Duodenal mucosa (tissue), 2 donors: ENCODE results near the gene NAGA.

ENCODE experiments used
- H3K27ac ChIP-seq: one replicate; pipeline ENCODE4 v1.7.0; 2013; ENCODE audit warnings: low read depth, low read length
- H3K27me3 ChIP-seq, 2 donors: one replicate each; pipeline ENCODE4 v1.7.0; 2013; ENCODE audit warnings: low read length in 2 of 2, control low read depth in 1 of 2; ENCODE audit not compliant: insufficient read depth in 2 of 2, control insufficient read depth in 1 of 2
- H3K36me3 ChIP-seq, 2 donors: one replicate each; pipeline ENCODE4 v1.7.0; 2013; ENCODE audit warnings: low read length in 2 of 2, control low read depth in 1 of 2; ENCODE audit not compliant: insufficient read depth in 2 of 2, control insufficient read depth in 1 of 2
- H3K4me1 ChIP-seq, 2 donors: one replicate each; pipeline ENCODE4 v1.7.0; 2013; ENCODE audit warnings: low read length in 2 of 2, control low read depth in 1 of 2; ENCODE audit not compliant: insufficient read depth in 2 of 2, control insufficient read depth in 1 of 2
- H3K4me3 ChIP-seq, 2 donors: one replicate each; pipeline ENCODE4 v1.7.0; 2013; ENCODE audit warnings: low read length in 2 of 2, low read depth in 1 of 2
- H3K9ac ChIP-seq, 2 donors: one replicate each; pipeline ENCODE4 v1.7.0; 2013; ENCODE audit warnings: low read length in 2 of 2, low read depth in 1 of 2
- H3K9me3 ChIP-seq, 2 donors: one replicate each; pipeline ENCODE4 v1.7.0; 2013; ENCODE audit warnings: low read length in 2 of 2, control low read depth in 1 of 2; ENCODE audit not compliant: control insufficient read depth in 1 of 2

NAGA gene

GRCh38 chr22:42066937-42067336 lies 3.7 kb downstream of the NAGA start:
- no peak overlapping the region for H3K4me3 ChIP-seq
- peaks cover 24 to 25% of the 10 kb centered on the region in 2 donors for H3K4me1 ChIP-seq
- H3K36me3 ChIP-seq: peaks cover 18 to 42% of the 10 kb centered on the region in 2 donors
- no peak overlapping the region for H3K27ac ChIP-seq
- no peak overlapping the region for H3K9ac ChIP-seq
- H3K27me3 ChIP-seq: no peaks in the 10 kb centered on the region
- H3K9me3 ChIP-seq: no peaks in the 10 kb centered on the region

DNA sequence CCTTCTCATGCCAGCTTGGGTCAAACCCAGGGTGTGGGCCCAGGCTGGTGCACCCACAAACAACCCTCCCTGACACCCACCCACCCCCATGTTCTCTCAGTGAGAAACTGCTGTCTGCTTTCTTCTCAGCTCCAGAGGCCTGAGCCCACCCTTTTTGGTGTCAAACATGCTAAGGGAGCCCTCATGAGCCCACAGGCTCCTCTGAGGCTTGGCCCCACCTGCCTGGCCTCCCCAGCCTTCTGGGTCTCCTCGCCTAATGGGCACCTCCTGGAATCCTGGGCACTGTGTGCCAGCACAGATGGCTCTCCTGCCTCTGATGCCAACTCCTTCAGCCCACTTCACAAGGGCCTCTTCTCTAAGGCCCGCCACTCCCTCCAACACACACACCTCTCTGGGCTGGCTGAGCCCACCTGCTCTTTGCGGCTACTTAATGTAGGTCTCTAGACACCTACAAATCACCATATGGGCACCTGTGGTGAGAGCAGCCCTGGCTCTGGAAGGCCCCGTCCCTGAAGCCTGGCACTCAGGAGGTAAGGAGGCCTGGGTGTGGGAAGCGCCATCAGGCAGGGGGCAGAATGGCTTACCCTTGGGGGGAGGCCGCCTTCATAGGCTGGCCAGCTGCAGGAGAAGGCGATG lies 4.4 kb downstream of the NAGA start:
- Histone ChIP-seq H3K27me3 (no peaks in the 10 kb centered on the region), H3K4me3 (no peak overlapping the region), H3K9ac (no peak overlapping the region), H3K9me3 (no peaks in the 10 kb centered on the region), H3K4me1 (peaks cover 19 to 20% of the 10 kb centered on the region in 2 donors), H3K27ac (no peak overlapping the region), H3K36me3 (peaks cover 21 to 43% of the 10 kb centered on the region in 2 donors)

DNA sequence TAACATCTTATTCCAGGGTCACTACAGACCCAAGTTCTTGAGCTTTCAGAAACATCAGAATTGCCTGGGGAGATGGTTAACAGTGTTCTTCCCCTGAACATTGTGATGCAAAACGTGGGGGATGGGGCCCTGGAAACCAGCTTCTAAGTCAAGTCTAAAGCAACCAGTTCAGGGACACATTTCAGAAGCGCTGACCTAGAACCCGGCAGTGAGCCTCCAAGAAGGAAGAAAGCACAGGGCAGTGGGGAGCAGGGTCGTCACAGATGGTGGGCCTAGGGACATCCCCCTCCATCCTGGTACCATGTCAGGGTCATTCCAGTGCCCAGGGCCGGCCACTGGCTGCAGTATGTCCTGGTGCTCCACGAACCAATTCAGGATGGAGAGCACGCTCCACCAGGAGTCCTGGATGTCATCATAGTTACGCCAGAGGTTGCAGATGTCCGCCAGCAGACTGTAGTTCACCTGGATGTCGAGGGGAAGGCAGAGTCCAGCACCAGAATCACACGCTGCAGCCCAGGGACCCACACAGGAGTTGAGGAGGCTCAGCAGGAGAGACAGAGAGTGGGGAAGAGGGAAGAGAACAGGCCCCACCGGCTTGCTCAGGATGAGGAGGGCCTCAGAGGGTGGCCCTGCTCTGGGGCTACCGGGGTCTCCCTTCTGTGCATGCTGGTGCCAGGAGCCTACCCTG lies 5.0 kb downstream of the NAGA start:
- Histone ChIP-seq H3K9me3 (no peaks in the 10 kb centered on the region), H3K27ac (no peak overlapping the region), H3K27me3 (no peaks in the 10 kb centered on the region), H3K9ac (no peak overlapping the region), H3K4me1 (peaks cover 17% of the 10 kb centered on the region in 2 donors), H3K36me3 (peaks cover 28 to 50% of the 10 kb centered on the region in 2 donors), H3K4me3 (no peak overlapping the region)

DNA sequence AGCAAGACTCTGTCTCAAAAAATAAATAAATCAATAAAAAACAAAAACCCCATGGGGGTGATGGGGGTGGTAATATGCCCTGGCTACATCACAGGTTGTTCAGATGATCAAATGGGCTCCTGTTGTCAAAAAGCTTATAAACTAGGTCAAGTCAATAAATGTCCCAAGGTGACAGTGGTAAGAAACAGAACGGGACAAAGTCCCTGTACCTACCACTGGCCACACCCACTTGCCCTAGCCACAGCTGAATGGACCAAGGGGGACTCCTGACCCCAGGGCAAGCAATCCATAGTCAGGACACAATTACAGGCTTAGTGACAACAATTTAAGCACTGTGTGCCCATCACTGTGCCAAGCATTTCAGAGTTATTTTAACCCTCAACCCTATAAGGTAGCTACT lies 6.0 kb downstream of the NAGA start:
- Histone ChIP-seq H3K27ac (no peak overlapping the region), H3K36me3 (peaks cover 35 to 59% of the 10 kb centered on the region in 2 donors)

GRCh38 chr22:42062506-42063170 lies 8.0 kb downstream of the NAGA start:
- Histone ChIP-seq H3K9me3 (no peaks in the 10 kb centered on the region), H3K9ac (no peak overlapping the region), H3K27me3 (no peaks in the 10 kb centered on the region), H3K27ac (no peak overlapping the region), H3K4me3 (no peak overlapping the region), H3K36me3 (peaks cover 42 to 64% of the 10 kb centered on the region in 2 donors), H3K4me1 (peaks cover 8 to 9% of the 10 kb centered on the region in 2 donors)

More for the DNA sequence above, 6.0 kb downstream of the NAGA start:
- Histone ChIP-seq H3K4me1 (peaks cover 9 to 11% of the 10 kb centered on the region in 2 donors), H3K9ac (no peak overlapping the region), H3K4me3 (no peak overlapping the region), H3K9me3 (no peaks in the 10 kb centered on the region), H3K27me3 (no peaks in the 10 kb centered on the region)

DNA sequence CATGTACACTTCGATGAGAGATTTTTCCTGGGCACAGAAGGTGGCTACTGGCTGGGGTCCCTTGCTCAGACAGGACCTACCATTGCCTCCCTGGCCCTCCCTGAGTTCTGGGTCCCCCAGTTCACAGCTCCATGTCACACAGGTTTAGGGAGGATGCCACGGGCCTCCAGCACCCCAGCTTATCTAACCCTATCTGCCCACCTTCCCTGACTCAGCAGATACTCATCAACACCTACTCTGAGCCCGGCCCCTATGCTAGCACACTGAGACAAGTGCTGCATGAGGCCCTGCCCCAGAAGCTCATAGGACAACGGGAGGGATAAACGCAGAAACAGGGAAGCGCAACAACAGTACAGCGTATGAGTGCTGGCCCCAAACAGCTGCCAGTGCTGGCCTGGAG lies 9.6 kb downstream of the NAGA start:
- H3K36me3 ChIP-seq: peaks cover 29 to 49% of the 10 kb centered on the region in 2 donors
- peaks cover 4 to 8% of the 10 kb centered on the region in 2 donors for H3K9me3 ChIP-seq
- peaks cover 8 to 9% of the 10 kb centered on the region in 2 donors for H3K4me1 ChIP-seq
- no peaks in the 10 kb centered on the region for H3K27me3 ChIP-seq
- H3K9ac ChIP-seq: no peak overlapping the region
- no peak overlapping the region for H3K27ac ChIP-seq
- H3K4me3 ChIP-seq: no peak overlapping the region

DNA sequence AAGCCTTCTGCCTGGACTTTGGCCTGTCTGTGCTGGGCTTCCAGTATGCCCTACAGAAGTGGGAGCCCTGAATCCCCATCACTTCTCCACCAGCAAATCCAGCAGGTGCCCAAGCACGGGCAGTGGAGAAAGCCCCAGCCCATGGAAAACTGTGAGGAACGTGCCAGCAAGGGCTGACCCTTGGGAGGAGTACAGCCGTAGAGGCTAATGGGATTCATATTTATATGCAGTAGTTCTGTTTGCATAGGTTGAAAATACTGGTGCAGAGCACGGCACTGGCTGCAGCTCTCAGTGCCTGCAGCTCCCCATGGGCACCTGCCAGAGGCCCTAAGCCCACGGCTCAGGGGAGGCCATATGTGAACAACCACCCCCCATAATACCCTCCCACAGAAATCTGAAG lies 10.1 kb downstream of the NAGA start:
- H3K9ac ChIP-seq: no peak overlapping the region
- no peak overlapping the region for H3K27ac ChIP-seq
- peaks cover 29 to 43% of the 10 kb centered on the region in 2 donors for H3K36me3 ChIP-seq
- H3K9me3 ChIP-seq: peaks cover 4 to 8% of the 10 kb centered on the region in 2 donors
- H3K4me1 ChIP-seq: peaks cover 8 to 9% of the 10 kb centered on the region in 2 donors
- H3K4me3 ChIP-seq: no peak overlapping the region
- no peaks in the 10 kb centered on the region for H3K27me3 ChIP-seq

- no peak overlapping the region for H3K4me3 ChIP-seq
- no peaks in the 10 kb centered on the region for H3K27me3 ChIP-seq
- no peak overlapping the region for H3K9ac ChIP-seq
- no peaks in the 10 kb centered on the region for H3K4me1 ChIP-seq
- peaks cover 25 to 28% of the 10 kb centered on the region in 2 donors for H3K36me3 ChIP-seq
- no peak overlapping the region for H3K27ac ChIP-seq
- H3K9me3 ChIP-seq: peaks cover 4 to 8% of the 10 kb centered on the region in 2 donors
Measured at GRCh38 chr22:42056757-42057511, 13.7 kb downstream of the NAGA start.

DNA sequence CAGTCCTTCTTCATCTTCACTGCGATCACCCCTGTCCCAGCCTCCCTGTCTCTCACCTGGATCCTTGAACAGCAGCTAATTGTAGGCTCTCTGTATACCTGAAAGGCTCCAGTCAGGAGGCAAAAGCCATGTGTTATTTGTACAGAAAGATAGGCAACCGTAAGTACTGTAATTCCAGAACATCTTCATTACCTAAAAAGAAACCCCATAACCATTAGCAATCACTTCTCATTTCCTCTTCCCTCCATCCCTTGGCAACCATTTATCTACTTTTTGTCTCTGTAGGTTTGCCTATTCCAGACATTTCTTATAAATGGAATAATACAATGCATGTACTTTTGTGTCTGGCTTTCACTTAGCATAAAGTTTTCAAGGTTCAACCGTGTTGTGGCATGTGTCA lies 17.8 kb downstream of the NAGA start:
- Histone ChIP-seq H3K9me3 (peaks cover 4 to 8% of the 10 kb centered on the region in 2 donors), H3K9ac (no peak overlapping the region), H3K36me3 (no peaks in the 10 kb centered on the region), H3K4me1 (no peaks in the 10 kb centered on the region), H3K27me3 (no peaks in the 10 kb centered on the region), H3K27ac (no peak overlapping the region), H3K4me3 (no peak overlapping the region)
